GM19043 (cell line): ENCODE results near the gene ITGA11.

Experiments used
- ATAC-seq: cut with Tn5 transposase; IDR thresholded peaks from one replicate; pipeline ENCODE4 v1.9.1; 2021; ENCODE audit warnings: low read depth; ENCODE audit not compliant: unreplicated experiment

ITGA11 gene

GRCh38 chr15:68278595-68279405 lies 153.2 kb downstream of the ITGA11 start:
- ATAC-seq = peak; percentile 17

GRCh38 chr15:68278345-68278594 lies 153.7 kb downstream of the ITGA11 start:
- no peak for ATAC-seq

GRCh38 chr15:68277603-68278344 lies 154.2 kb downstream of the ITGA11 start, which contains the start of gene FEM1B:
TSS of gene FEM1B (plus strand) at chr15:68277745. CDS start at chr15:68278418, 673 bp downstream.
- ATAC-seq = peak; percentile 65

- peak; percentile 4 for ATAC-seq
These were observed 154.8 kb downstream of the ITGA11 start for GRCh38 chr15:68277131-68277602.

- ATAC-seq = no peak
These were observed 155.3 kb downstream of the ITGA11 start for GRCh38 chr15:68276668-68277067.

GRCh38 chr15:68275165-68275746 lies 156.7 kb downstream of the ITGA11 start:
- ATAC-seq = no peak

- no peak for ATAC-seq
These were observed 157.6 kb downstream of the ITGA11 start for GRCh38 chr15:68274201-68274848.

- ATAC-seq = no peak
These were observed 159.2 kb downstream of the ITGA11 start for GRCh38 chr15:68272721-68273271.

GRCh38 chr15:68271854-68272471 lies 160.0 kb downstream of the ITGA11 start:
- no peak for ATAC-seq

GRCh38 chr15:68268405-68268804 lies 163.6 kb downstream of the ITGA11 start:
- no peak for ATAC-seq

GRCh38 chr15:68265674-68266073 lies 166.3 kb downstream of the ITGA11 start:
- ATAC-seq = no peak

GRCh38 chr15:68265081-68265480 lies 166.9 kb downstream of the ITGA11 start:
- no peak for ATAC-seq

GRCh38 chr15:68264282-68264681 lies 167.7 kb downstream of the ITGA11 start:
- no peak for ATAC-seq

- no peak for ATAC-seq
These were observed 169.2 kb downstream of the ITGA11 start for GRCh38 chr15:68262514-68263356.

- no peak for ATAC-seq
These were observed 170.0 kb downstream of the ITGA11 start for GRCh38 chr15:68261980-68262379.

- ATAC-seq = no peak
These were observed 170.7 kb downstream of the ITGA11 start for GRCh38 chr15:68261241-68261640.

GRCh38 chr15:68259883-68260282 lies 172.1 kb downstream of the ITGA11 start:
- no peak for ATAC-seq

- ATAC-seq = no peak
These were observed 173.3 kb downstream of the ITGA11 start for GRCh38 chr15:68258692-68259091.

- ATAC-seq = peak; percentile 60
These were observed 175.1 kb downstream of the ITGA11 start for GRCh38 chr15:68256675-68257450.
